ENCODE measurements around the gene ALDH1L2. TPM values are rescaled to one million over a fixed set of nuclear protein-coding genes. Genes with fewer than 3 reads are reported as not detected.

ALDH1L2 gene
- total RNA-seq: 18.4 and 21.1 TPM in 2 replicates

DNA sequence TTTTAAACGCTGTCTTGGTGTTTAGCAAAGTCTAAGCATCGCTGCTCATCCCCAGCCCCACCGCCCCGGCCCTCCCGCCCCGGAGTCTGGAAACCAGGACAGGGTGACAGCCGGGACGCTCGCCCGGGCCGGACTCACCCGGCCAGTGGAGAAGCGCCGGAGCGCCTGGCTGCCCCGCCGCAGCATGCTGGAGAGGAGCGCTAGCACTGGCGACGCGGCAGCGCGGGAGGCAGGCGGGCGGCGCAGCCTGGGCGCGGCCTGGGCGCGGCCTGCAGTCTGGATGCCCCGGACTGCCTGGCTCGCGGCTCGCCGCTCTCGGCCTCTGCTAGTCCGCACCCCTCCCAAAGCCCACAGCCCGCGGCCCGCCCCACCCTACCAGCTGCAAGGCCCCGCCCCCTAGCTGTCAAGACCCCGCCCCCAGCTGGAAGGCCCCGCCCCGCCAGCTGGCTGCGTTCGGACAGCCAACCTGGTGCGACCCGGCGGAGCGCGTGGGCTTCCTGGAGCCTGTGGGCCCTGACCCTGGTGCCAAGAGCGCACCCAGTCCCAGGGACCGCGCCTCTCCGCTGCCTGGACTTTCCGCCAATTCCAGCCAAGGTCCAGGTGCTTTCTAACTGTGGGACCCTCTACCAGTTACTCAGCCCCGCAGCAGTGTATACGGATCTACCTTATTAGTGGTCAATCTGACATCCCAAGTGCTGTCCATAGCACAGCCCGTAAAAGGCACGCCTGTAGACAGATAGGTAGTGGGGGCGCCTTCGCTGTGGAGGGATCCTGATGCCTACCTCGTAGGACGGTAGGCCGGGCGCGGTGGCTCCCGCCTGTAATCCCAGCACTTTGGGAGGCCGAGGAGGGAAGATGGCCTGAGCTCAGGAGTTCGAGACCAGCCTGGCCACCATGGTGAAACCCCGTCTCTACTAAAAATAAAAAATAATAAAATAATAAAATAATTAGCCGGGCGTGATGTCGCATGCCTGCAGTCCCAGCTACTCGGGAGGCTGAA is at the start of gene ALDH1L2:
Gene ALDH1L2, minus strand, starts transcription at position 208 of the 1,000 bp plus-strand sequence. Its CDS starts 22 bp downstream, at position 186.

GRCh38 chr12:105107494-105108371 is 23.5 kb upstream of the ALDH1L2 start, which contains the start of gene WASHC4:
Gene WASHC4, plus strand, starts transcription at chr12:105107731. Its CDS starts 70 bp downstream, at chr12:105107801.

GRCh38 chr12:104986022-104986941 is 98.0 kb downstream of the ALDH1L2 start, which contains the start of gene NOPCHAP1:
Gene NOPCHAP1, plus strand, starts transcription at chr12:104986316. Its CDS starts 37 bp downstream, at chr12:104986353.

Other genes starting within 250 kb of the ALDH1L2 start
- gene SLC41A2, start 126.2 kb downstream of the ALDH1L2 start, total RNA-seq: 11.7 and 14.7 TPM in 2 replicates
- 7.3 and 8.8 TPM in 2 replicates for gene NOPCHAP1, start 98.1 kb downstream of the ALDH1L2 start, total RNA-seq
- gene WASHC4, start 23.3 kb upstream of the ALDH1L2 start, total RNA-seq: 70.5 and 83.1 TPM in 2 replicates
- gene APPL2, start 151.7 kb upstream of the ALDH1L2 start, total RNA-seq: 34.5 and 37.9 TPM in 2 replicates
- 36.4 and 44.0 TPM in 2 replicates for gene C12orf75, start 246.2 kb upstream of the ALDH1L2 start, total RNA-seq

All from subcutaneous preadipocyte (primary cell).